HG03025 (cell line): ENCODE data around the gene ABHD17A.

Experiments
- ATAC-seq: cut with Tn5 transposase; IDR thresholded peaks from one replicate; pipeline ENCODE4 v1.9.1; 2021; ENCODE audit warnings: mild to moderate bottlenecking, moderate library complexity; ENCODE audit not compliant: unreplicated experiment, low FRiP score

The ABHD17A gene

DNA sequence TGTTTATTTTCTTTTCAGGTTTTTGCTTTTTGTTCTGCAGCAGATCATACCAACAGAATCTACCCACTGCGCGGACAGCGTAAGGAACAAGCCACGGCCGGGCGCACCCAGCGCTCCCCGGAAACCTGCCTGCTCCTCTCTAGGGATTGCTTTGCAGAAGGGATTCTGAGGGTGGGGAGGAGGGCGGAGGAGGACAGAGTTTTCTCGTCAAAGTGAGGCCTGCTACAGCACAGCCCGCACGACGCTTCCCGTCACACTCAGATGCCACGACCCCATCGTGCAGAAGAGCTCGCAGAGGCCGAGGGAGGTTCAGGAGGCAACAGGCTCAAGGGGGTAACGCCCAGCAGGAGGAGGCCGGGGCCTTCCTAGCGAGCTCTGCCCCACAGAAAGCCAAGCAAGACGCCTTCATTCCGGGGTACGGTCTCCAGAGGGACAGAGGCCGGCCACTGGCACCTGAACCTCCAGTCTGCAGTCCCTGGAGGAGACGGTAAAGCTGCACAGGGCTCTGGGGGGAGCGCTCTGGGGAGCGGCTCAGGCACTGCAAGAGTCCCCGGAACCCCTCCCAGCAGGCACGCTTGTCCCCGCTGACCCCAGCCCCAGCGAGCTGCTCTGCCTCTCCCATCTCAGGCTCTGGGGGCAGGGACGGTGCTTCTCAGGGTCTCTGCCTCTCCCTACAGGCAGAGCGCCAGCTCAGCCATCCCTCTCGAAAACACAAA, 43.9 kb downstream of the ABHD17A start:
- ATAC-seq, result no peak

DNA sequence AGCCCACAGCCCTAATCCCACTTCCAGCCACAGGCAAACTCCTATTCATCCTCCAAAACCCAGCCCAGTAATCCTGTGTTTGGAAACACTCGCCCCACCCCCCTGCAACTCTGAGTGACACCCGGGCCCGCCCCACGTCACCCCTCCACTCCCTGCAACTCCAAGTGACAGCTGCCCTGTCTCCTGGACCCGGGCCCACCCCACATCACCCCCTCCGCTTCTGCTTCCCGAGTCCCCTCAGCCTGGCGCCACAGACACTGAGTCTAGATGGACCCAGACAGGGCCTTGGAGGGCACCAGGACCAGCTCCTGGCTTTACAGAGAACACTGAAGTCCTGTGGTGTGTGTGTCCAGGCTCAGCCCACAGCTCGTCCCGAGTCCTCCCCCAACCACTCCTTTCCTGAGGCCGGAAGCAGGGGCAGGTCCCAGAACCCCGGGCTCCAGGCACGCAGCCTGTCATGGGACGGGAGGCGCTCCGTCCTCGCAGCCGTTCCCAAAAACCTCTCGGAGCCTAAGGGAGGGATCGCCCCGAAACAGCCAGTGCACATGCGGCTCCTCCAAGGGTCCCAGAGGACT, 44.7 kb downstream of the ABHD17A start:
- ATAC-seq, result no peak

DNA sequence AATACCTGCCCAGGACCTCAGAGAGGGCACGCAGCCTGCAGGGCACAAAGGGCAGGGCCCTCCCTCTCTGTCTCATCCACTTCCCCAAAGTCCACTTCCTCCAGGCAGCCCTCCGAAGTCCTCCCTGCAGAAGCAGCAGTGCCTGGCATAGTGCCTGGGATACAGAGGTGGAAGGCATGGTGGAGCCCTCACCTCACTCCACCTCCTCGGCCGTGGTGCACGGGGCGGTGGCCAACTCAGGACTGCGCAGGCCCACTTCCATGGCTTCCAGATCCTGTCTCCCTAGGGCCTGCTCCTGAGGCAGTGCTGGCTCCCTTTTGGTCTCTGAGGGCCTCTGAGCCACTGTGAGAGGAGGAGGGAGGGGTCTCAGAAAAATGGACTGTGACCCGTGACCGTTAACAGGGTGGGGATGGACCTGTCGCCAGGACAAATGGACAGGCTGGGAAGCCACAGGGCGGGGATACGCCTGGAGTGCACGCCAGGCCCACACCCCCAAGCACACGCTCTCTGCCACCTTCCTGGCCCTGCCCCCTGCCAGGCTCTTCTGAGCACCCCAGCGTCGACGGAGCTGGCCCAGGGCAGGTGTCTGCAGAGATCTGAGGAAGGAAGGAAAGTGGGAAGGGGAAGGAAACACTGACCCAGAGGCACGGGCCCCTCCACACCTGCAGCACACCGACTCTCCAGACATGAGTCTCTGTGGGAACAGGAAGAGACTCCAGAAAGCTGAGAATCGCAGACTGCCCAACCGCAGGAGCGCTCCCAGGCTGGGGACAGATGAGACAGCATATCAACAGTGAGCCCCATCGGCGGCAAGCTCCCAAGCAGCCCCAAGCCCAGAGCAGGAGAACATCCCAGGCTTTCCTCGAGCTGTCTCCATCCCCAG, 45.4 kb downstream of the ABHD17A start:
- ATAC-seq, result no peak

DNA sequence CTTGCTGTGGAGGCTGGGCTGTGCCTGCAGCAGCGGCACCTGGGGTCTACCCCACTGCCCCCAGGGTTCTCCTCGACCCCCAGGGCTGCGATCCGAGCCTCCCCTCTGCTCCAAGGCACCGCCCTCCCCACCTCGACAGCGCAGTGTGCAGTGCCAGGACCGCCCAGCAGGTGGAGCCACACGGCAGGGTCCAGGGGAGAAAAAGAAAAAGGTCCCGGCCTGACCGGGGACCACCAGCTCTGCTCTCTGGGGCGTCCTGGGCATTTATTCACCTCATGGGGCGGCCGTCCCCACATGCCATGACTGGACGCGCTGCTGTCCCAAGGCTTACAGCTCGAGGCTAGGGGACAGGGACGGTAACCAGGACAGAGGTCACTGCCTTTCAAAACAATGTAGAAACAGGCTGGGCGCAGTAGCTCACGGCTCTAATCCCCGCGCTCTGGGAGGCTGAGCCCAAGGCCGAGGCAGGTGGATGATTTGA, 47.6 kb downstream of the ABHD17A start:
- ATAC-seq, result no peak

DNA sequence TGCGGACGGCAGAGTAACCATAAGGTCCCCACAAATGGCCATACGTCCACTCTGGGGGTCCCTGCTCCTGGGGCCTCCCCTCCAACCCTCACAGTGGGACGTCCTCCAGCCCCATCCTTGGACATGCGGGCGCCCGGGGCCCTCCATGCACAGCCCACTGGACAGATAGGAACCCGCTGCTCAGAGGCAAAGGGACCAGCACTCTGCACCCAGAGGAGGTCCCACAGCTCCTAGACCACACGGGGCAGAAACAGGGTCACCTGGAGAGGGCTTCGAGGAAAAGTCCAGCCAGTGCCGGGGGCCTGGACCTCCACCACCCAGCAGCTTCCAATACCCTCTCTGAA, 48.1 kb downstream of the ABHD17A start:
- ATAC-seq, result no peak

DNA sequence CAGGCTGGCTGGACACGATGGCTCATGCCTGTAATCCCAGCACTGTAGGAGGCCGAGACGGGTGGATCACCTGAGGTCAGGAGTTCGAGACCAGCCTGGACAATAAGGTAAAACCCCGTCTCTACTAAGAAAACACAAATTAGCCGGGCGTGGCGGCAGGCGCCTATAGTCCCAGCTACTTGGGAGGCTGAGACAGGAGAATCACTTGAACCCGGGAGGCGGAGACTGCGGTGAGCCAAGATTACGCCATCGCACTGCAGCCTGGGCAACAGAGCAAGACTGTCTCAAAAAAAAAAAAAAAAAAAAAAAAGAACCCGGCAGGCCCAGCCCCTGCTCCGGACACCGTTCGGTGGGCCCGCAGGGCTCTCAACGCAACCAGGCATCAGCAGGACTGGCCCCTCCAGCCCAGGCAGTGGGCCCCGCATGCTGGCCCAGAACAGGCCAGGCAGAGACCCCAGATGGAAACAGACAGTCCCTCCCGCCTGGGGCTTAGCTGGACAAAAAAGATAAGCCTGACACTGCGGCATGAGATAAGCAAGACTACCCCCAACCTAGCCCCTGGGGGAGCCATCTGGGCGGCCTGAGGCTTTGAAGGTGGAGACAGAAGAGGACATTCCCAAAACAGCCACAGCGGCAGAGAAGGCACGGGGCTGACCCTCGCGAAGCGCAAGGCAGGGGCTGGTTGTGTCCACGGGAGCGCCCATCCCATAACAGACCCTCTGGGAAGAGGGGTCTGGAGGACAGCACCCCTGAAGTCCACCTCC, 48.7 kb downstream of the ABHD17A start:
- ATAC-seq, result no peak

DNA sequence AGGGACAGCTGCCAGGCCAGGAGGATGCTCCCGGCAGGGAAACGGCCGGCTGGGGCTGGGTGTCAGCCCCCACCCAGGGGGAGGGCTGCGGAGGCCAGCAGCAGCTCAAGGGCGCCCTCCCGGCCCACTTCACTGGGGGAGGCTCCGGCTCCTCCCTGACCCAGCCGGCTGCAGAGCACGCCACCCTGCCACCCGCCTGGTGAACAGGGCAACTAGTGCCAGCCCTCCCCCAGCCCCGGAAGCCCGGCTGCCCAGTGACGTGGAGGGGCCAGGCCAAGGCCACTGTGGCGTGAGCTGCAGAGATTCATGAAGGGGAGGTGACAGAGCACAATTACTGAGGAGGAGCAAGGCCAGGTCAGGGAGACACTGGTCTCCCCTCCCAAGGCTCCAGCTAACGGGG, 51.8 kb downstream of the ABHD17A start:
- no peak for ATAC-seq

DNA sequence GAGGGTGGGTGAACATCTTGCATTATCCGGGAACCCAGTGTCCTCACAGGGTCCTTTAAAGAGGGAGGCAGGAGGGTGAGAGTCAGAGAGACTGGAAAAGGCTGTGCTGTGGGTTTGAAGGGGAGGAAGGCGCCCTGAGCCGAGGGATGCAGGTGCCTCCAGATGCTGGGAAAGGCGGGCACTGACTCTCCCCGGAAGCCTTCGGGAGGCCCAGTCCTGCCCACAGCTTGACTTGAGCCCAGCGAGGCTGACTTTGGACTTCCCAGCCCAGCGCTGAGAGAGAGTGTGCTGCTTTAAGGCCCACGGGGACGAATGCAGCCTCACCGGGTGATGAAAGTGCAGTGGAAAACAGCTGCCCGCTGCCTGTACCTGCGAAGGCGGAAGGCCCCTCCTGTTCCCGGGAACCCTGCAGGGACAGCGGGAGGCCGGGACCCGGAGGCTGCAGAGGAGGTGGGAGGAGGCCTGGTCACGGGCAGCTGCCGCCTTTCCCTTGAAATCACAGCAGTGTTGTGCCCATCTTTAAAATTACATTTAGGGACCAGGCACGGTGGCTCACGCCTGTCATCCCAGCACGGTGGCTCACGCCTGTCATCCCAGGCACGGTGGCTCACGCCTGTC, 53.1 kb downstream of the ABHD17A start:
- ATAC-seq, result no peak

DNA sequence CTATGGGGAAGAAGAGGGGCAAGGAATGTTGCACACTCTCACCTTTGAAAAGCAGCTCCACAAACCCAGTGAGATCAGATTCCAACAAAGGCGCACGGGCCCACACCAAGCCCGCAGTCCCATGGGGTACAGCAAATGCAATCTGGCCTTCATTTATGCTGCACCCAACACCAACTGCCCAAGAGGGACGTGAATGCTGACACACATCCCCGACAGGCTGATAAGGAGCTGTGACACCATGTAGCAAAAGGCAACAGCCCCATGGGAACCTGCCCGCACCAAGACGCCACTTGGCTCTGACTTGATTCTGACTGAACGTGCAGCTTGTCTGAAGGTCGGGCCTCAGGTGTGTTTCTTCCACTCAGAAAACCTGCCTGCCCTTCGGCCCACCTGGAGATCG, 54.3 kb downstream of the ABHD17A start:
- ATAC-seq, result no peak

DNA sequence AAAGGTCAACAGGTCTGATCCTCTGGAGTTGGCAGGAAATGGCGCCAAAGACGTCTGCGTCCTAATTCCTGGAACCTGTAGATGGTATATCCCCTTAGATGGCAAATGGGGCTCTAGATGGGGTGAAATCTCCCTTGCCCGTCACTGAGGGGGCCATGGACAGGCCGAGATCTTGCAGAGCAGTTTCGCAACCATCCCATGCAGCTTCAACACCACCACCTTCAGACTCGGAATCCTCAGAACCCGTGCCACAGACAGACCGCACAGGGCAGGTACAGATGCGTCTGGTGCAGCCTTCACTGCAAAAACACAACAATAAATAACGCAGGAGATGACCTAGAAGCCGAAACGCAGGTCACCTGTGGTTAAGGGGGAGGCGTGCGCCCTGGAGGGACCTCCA, 54.7 kb downstream of the ABHD17A start:
- ATAC-seq, result no peak

DNA sequence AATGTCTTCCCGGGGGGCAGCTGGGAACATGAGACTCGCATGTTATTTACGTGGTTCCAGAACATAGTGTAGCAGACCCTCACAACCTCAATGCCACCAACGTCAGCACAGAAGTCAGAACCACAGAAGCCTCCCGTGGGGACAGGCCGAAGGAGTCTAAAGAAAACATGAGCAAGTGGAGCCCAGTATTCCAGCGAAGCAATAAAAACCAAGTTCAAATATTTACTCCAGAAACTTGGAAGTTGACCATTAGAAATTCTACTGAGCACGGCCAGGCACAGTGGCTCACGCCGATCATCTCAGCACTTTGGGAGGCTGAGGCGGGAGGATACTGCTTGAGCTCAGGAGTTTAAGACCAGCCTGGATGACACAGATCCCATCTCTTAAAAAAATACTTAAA, 55.3 kb downstream of the ABHD17A start:
- ATAC-seq, result no peak

DNA sequence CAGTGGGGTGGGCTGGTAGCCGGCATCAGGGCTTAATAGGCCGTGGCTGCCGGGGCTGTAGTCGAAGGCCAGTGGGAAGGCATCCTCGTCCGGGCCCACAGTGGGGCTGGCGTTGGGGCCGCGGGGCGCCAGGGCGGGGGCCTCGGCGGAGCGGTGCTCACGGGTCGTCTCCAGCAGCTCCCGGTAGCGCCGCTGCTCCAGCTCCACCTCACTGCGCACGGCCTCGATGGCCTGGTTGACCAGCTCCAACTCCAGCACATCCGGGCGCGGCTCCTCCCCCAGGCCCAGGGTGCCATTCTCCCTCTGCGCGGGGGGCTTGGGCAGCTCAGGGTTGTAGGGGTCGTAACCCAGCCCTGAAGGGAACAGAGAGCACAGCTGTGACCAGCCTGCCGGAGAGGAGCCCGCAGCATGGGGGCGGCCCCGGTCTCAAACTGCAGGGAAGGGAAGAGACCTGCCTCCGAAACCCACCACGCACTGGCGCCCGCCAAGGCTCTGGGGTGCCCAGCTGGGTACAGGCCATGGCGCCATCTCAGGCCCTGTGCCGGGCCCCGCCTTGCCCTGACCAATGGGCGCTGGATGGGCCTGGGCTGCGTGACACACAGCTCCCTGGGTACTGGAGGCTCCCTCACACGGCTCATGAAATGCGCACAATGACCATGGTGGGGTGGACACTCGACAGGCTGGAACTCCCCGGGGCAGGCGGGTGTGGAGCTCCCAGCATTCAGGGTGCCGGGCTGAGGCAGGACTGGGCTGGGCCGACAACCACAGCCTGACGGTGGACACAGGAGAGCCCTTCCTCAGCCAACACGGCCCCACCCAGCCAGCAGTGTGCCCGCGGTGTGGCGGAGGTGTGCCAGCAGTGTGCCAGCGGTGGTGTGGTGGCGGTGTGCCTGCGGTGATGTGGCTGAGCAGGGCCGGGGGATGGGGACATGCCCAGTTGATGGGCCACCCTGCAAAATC, 56.7 kb downstream of the ABHD17A start:
- ATAC-seq, result no peak

DNA sequence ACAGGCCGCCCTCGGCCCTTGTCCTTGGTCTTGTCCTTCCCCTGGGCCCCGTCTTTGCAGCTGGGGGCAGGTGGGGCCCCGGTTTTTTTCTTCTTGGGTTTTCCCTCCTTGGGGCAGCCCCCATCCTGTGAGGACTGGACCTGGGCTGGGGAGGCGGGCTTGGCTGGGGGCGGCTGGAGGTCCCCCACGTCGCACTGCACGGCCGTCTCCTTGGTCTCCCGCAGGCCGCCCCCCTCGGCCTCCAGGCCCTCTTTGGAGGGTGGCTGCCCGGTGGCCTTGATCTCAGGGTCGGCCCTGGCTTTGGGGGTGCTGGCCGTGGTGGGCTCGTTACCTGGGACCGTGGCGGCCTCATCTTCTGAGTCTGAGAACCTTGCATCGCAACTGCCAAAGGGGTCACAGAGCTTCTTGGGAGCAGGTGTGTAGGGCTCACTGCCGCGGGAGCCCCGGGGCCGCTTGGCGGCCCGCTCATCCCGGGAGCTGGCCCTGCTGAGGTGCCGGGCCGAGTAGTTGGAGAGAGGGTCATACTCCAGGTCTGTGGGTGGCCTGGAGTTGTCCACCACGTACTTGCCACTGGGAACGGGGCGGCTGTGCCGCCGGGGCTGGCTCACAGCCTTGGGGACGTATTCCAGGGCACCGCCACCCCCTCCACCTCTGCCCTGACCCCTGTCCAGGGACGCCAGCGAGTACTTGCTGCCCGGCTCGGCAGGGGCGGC, 57.6 kb downstream of the ABHD17A start:
- no peak for ATAC-seq
